Activated CD8-positive, alpha-beta T cell treated with anti-CD3 and anti-CD28 coated beads for 36 hours (primary cell): ENCODE measurements around the gene CEMIP. TPM values are rescaled to one million over a fixed set of nuclear protein-coding genes. Genes with fewer than 3 reads are reported as not detected.

ENCODE experiments used
- ATAC-seq: fragments of 200-7000 bp; cut with Tn5 transposase; one replicate; pipeline ENCODE4 v1.10.0; 2021; ENCODE audit warnings: mild to moderate bottlenecking, moderate library complexity
- CTCF ChIA-PET: fragments of 350-600 bp; sonication (Branson Sonifier 250); formaldehyde crosslinking; loops from one replicate; lab custom pipeline; 2021; ENCODE audit warnings: antibody characterized with exemption; lab: Charles Lee
- POLR2A ChIA-PET: fragments of 350-600 bp; sonication (Branson Sonifier 250); formaldehyde crosslinking; loops from one replicate; lab custom pipeline; 2021; ENCODE audit warnings: antibody characterized with exemption; lab: Charles Lee
- DNase-seq: peaks from one replicate; pipeline ENCODE4 v3.0.0-alpha.2; 2020
- H3K27ac Mint-ChIP-seq: one replicate; pipeline ENCODE4 v1.8.0; 2021; ENCODE audit warnings: mild to moderate bottlenecking, mixed read lengths
- H3K27me3 Mint-ChIP-seq: one replicate; pipeline ENCODE4 v1.8.0; 2021; ENCODE audit warnings: mixed read lengths
- H3K36me3 Mint-ChIP-seq: one replicate; pipeline ENCODE4 v1.8.0; 2021; ENCODE audit warnings: low read depth, mixed read lengths
- H3K4me1 Mint-ChIP-seq: one replicate; pipeline ENCODE4 v1.8.0; 2021; ENCODE audit warnings: low read depth, mixed read lengths
- H3K4me3 Mint-ChIP-seq: one replicate; pipeline ENCODE4 v1.8.0; 2021; ENCODE audit warnings: mild to moderate bottlenecking, moderate library complexity, mixed read lengths
- H3K9me3 Mint-ChIP-seq: one replicate; pipeline ENCODE4 v1.8.0; 2021; ENCODE audit warnings: mixed read lengths
- CTCF ChIP-seq: fragments of 200-600 bp; IDR thresholded peaks from one replicate; pipeline ENCODE4 v1.8.0; 2022; ENCODE audit warnings: antibody characterized with exemption, mild to moderate bottlenecking
- intact Hi-C: fragments of 100-400 bp; cut with micrococcal nuclease; formaldehyde crosslinking; loops from one replicate; pipeline ENCODE4 v1.10.0; 2022
- total RNA-seq, 2 experiments: library from RNA; stranded (reverse); gene quantifications; one replicate each; pipeline ENCODE4 v1.2.3, GENCODE V29; 2021

CEMIP gene
- total RNA-seq, 2 experiments from 2014 or later = not detected

- DNase-seq = no peak
- Mint-ChIP-seq H3K4me1 (no peaks in the 10 kb centered on the region), H3K9me3 (no peaks in the 10 kb centered on the region), H3K27me3 (no peaks in the 10 kb centered on the region), H3K36me3 (no peaks in the 10 kb centered on the region), H3K27ac (no peak overlapping the region), H3K4me3 (no peak overlapping the region)
- ChIA-PET CTCF (no interaction called here), POLR2A (no interaction called here)
- no peak for ATAC-seq
- no peak for TF ChIP-seq CTCF
- intact Hi-C loops = no loop called here
Measured at GRCh38 chr15:80929225-80929624, 150.1 kb downstream of the CEMIP start.

GRCh38 chr15:80929689-80930088 is 150.5 kb downstream of the CEMIP start:
- Mint-ChIP-seq H3K27me3 (no peaks in the 10 kb centered on the region), H3K27ac (no peak overlapping the region), H3K36me3 (no peaks in the 10 kb centered on the region), H3K4me1 (no peaks in the 10 kb centered on the region), H3K4me3 (no peak overlapping the region), H3K9me3 (no peaks in the 10 kb centered on the region)
- DNase-seq (no peak), ATAC-seq (no peak)
- intact Hi-C loops = no loop called here
- no peak for TF ChIP-seq CTCF
- CTCF ChIA-PET = interaction anchor here (0.8 kb wide), 1 partner anchor 337 kb away, joined by 3 read pairs; no protein-coding TSS in a partner anchor
- POLR2A ChIA-PET = no interaction called here

GRCh38 chr15:80931191-80931590 is 152.0 kb downstream of the CEMIP start:
- H3K27me3 Mint-ChIP-seq = no peaks in the 10 kb centered on the region
- CTCF ChIA-PET = no interaction called here
- no peak for ATAC-seq

GRCh38 chr15:80931721-80932512 is 152.7 kb downstream of the CEMIP start:
- no peaks in the 10 kb centered on the region for H3K9me3 Mint-ChIP-seq
- H3K27ac Mint-ChIP-seq = no peak overlapping the region
- intact Hi-C loops = no loop called here
- H3K4me3 Mint-ChIP-seq = no peak overlapping the region
- ATAC-seq (no peak), DNase-seq (no peak)
- POLR2A ChIA-PET = no interaction called here
- no peaks in the 10 kb centered on the region for H3K27me3 Mint-ChIP-seq
- TF ChIP-seq CTCF = no peak
- CTCF ChIA-PET = no interaction called here
- no peaks in the 10 kb centered on the region for H3K4me1 Mint-ChIP-seq
- no peaks in the 10 kb centered on the region for H3K36me3 Mint-ChIP-seq

More at GRCh38 chr15:80931191-80931590, 152.0 kb downstream of the CEMIP start:
- no peak overlapping the region for H3K4me3 Mint-ChIP-seq
- no peaks in the 10 kb centered on the region for H3K9me3 Mint-ChIP-seq
- intact Hi-C loops = no loop called here
- no peak for DNase-seq
- no peaks in the 10 kb centered on the region for H3K4me1 Mint-ChIP-seq
- H3K36me3 Mint-ChIP-seq = no peaks in the 10 kb centered on the region
- POLR2A ChIA-PET = no interaction called here
- no peak overlapping the region for H3K27ac Mint-ChIP-seq
- no peak for TF ChIP-seq CTCF

- intact Hi-C loops = no loop called here
- H3K36me3 Mint-ChIP-seq = no peaks in the 10 kb centered on the region
- no peak for ATAC-seq
- ChIA-PET POLR2A (no interaction called here), CTCF (no interaction called here)
- no peak overlapping the region for H3K27ac Mint-ChIP-seq
- no peaks in the 10 kb centered on the region for H3K9me3 Mint-ChIP-seq
- H3K4me3 Mint-ChIP-seq = no peak overlapping the region
- no peaks in the 10 kb centered on the region for H3K27me3 Mint-ChIP-seq
- TF ChIP-seq CTCF = no peak
- H3K4me1 Mint-ChIP-seq = no peaks in the 10 kb centered on the region
- no peak for DNase-seq
Measured at GRCh38 chr15:80932513-80932815, 153.3 kb downstream of the CEMIP start.
